ENCODE measurements around the gene PLA2G4B. TPM values are rescaled to one million over a fixed set of nuclear protein-coding genes. Genes with fewer than 3 reads are reported as not detected.

PLA2G4B gene
- total and polyA plus RNA-seq, 2 donors: 1.9 to 45.4 TPM

- DNase-seq (ENCODE audit: low read depth in 6 of 9, low spot score in 9 of 9): no peak
- peaks cover 6 to 34% of the 10 kb centered on the region in 2 donors for H3K27me3 ChIP-seq (ENCODE audit: control insufficient read depth in 2 of 2, insufficient read depth in 1 of 2, low read length in 1 of 2)
Observed at GRCh38 chr15:41883484-41883825, 44.8 kb downstream of the PLA2G4B start.

GRCh38 chr15:41884458-41884857 lies 45.8 kb downstream of the PLA2G4B start:
- no peaks in the 10 kb centered on the region for H3K36me3 ChIP-seq (ENCODE audit: control insufficient read depth in 2 of 2, insufficient read depth in 2 of 2, low read length in 1 of 2)
- H3K27ac ChIP-seq (ENCODE audit: low read depth in 1 of 2, low read length in 1 of 2): no peak overlapping the region
- H3K9me3 ChIP-seq (ENCODE audit: control insufficient read depth in 2 of 2, insufficient read depth in 1 of 2, low read length in 1 of 2): peaks cover 0 to 8% of the 10 kb centered on the region in 2 donors
- H3K27me3 ChIP-seq (ENCODE audit: control insufficient read depth in 2 of 2, insufficient read depth in 1 of 2, low read length in 1 of 2): peaks cover 6 to 33% of the 10 kb centered on the region in 2 donors
- no peak overlapping the region for H3K4me3 ChIP-seq (ENCODE audit: low read length in 2 of 2)
- peaks cover 3 to 15% of the 10 kb centered on the region in 2 donors for H3K4me1 ChIP-seq (ENCODE audit: control insufficient read depth in 2 of 2, insufficient read depth in 2 of 2, low read length in 2 of 2)
- DNase-seq (ENCODE audit: low read depth in 6 of 9, low spot score in 9 of 9): no peak
- 95% methylated on average over 7 of the region's 7 CpGs for WGBS

More at GRCh38 chr15:41883484-41883825, 44.8 kb downstream of the PLA2G4B start:
- Histone ChIP-seq H3K4me1 (ENCODE audit: control insufficient read depth in 2 of 2, insufficient read depth in 2 of 2, low read length in 2 of 2) (peaks cover 3 to 15% of the 10 kb centered on the region in 2 donors), H3K9me3 (ENCODE audit: control insufficient read depth in 2 of 2, insufficient read depth in 1 of 2, low read length in 1 of 2) (peaks cover 0 to 8% of the 10 kb centered on the region in 2 donors), H3K4me3 (ENCODE audit: low read length in 2 of 2) (no peak overlapping the region), H3K36me3 (ENCODE audit: control insufficient read depth in 2 of 2, insufficient read depth in 2 of 2, low read length in 1 of 2) (no peaks in the 10 kb centered on the region), H3K27ac (ENCODE audit: low read depth in 1 of 2, low read length in 1 of 2) (no peak overlapping the region)
- 87% methylated on average over 2 of the region's 2 CpGs for WGBS

GRCh38 chr15:41885321-41885720 lies 46.7 kb downstream of the PLA2G4B start:
- Histone ChIP-seq H3K36me3 (ENCODE audit: control insufficient read depth in 2 of 2, insufficient read depth in 2 of 2, low read length in 1 of 2) (no peaks in the 10 kb centered on the region), H3K9me3 (ENCODE audit: control insufficient read depth in 2 of 2, insufficient read depth in 1 of 2, low read length in 1 of 2) (peaks cover 0 to 8% of the 10 kb centered on the region in 2 donors), H3K27me3 (ENCODE audit: control insufficient read depth in 2 of 2, insufficient read depth in 1 of 2, low read length in 1 of 2) (peaks cover 6 to 29% of the 10 kb centered on the region in 2 donors), H3K27ac (ENCODE audit: low read depth in 1 of 2, low read length in 1 of 2) (no peak overlapping the region), H3K4me3 (ENCODE audit: low read length in 2 of 2) (no peak overlapping the region), H3K4me1 (ENCODE audit: control insufficient read depth in 2 of 2, insufficient read depth in 2 of 2, low read length in 2 of 2) (peaks cover 3 to 15% of the 10 kb centered on the region in 2 donors)
- DNase-seq (ENCODE audit: low read depth in 6 of 9, low spot score in 9 of 9): no peak

- peaks cover 0 to 8% of the 10 kb centered on the region in 2 donors for H3K9me3 ChIP-seq (ENCODE audit: control insufficient read depth in 2 of 2, insufficient read depth in 1 of 2, low read length in 1 of 2)
- 97% methylated on average over 14 of the region's 14 CpGs for WGBS
- no peak overlapping the region for H3K4me3 ChIP-seq (ENCODE audit: low read length in 2 of 2)
- H3K36me3 ChIP-seq (ENCODE audit: control insufficient read depth in 2 of 2, insufficient read depth in 2 of 2, low read length in 1 of 2): no peaks in the 10 kb centered on the region
- peaks cover 6 to 24% of the 10 kb centered on the region in 2 donors for H3K27me3 ChIP-seq (ENCODE audit: control insufficient read depth in 2 of 2, insufficient read depth in 1 of 2, low read length in 1 of 2)
- no peak overlapping the region for H3K27ac ChIP-seq (ENCODE audit: low read depth in 1 of 2, low read length in 1 of 2)
- H3K4me1 ChIP-seq (ENCODE audit: control insufficient read depth in 2 of 2, insufficient read depth in 2 of 2, low read length in 2 of 2): peaks cover 3 to 15% of the 10 kb centered on the region in 2 donors
- no peak for DNase-seq (ENCODE audit: low read depth in 6 of 9, low spot score in 9 of 9)
Observed at GRCh38 chr15:41885841-41886240, 47.2 kb downstream of the PLA2G4B start.

- WGBS: 95% methylated on average over 7 of the region's 7 CpGs
- Histone ChIP-seq H3K36me3 (ENCODE audit: control insufficient read depth in 2 of 2, insufficient read depth in 2 of 2, low read length in 1 of 2) (no peaks in the 10 kb centered on the region), H3K27ac (ENCODE audit: low read depth in 1 of 2, low read length in 1 of 2) (no peak overlapping the region)
Observed at GRCh38 chr15:41886741-41887140, 48.1 kb downstream of the PLA2G4B start.

GRCh38 chr15:41887161-41887560 lies 48.5 kb downstream of the PLA2G4B start:
- H3K4me3 ChIP-seq (ENCODE audit: low read length in 2 of 2): no peak overlapping the region
- peaks cover under 1 to 11% of the 10 kb centered on the region in 2 donors for H3K27me3 ChIP-seq (ENCODE audit: control insufficient read depth in 2 of 2, insufficient read depth in 1 of 2, low read length in 1 of 2)
- WGBS: 98% methylated on average over 10 of the region's 10 CpGs
- H3K4me1 ChIP-seq (ENCODE audit: control insufficient read depth in 2 of 2, insufficient read depth in 2 of 2, low read length in 2 of 2): peaks cover 3 to 15% of the 10 kb centered on the region in 2 donors
- H3K36me3 ChIP-seq (ENCODE audit: control insufficient read depth in 2 of 2, insufficient read depth in 2 of 2, low read length in 1 of 2): no peaks in the 10 kb centered on the region
- DNase-seq (ENCODE audit: low read depth in 6 of 9, low spot score in 9 of 9): no peak
- peaks cover 0 to 8% of the 10 kb centered on the region in 2 donors for H3K9me3 ChIP-seq (ENCODE audit: control insufficient read depth in 2 of 2, insufficient read depth in 1 of 2, low read length in 1 of 2)
- no peak overlapping the region for H3K27ac ChIP-seq (ENCODE audit: low read depth in 1 of 2, low read length in 1 of 2)

More at GRCh38 chr15:41886741-41887140, 48.1 kb downstream of the PLA2G4B start:
- no peak overlapping the region for H3K4me3 ChIP-seq (ENCODE audit: low read length in 2 of 2)
- H3K4me1 ChIP-seq (ENCODE audit: control insufficient read depth in 2 of 2, insufficient read depth in 2 of 2, low read length in 2 of 2): peaks cover 3 to 15% of the 10 kb centered on the region in 2 donors
- DNase-seq (ENCODE audit: low read depth in 6 of 9, low spot score in 9 of 9): no peak
- H3K27me3 ChIP-seq (ENCODE audit: control insufficient read depth in 2 of 2, insufficient read depth in 1 of 2, low read length in 1 of 2): peaks cover 5 to 15% of the 10 kb centered on the region in 2 donors
- H3K9me3 ChIP-seq (ENCODE audit: control insufficient read depth in 2 of 2, insufficient read depth in 1 of 2, low read length in 1 of 2): peaks cover 0 to 8% of the 10 kb centered on the region in 2 donors

- no peak for DNase-seq (ENCODE audit: low read depth in 6 of 9, low spot score in 9 of 9)
- no peak overlapping the region for H3K27ac ChIP-seq (ENCODE audit: low read depth in 1 of 2, low read length in 1 of 2)
- WGBS: 97% methylated on average over 9 of the region's 9 CpGs
Observed at GRCh38 chr15:41887893-41888292, 49.2 kb downstream of the PLA2G4B start.

GRCh38 chr15:41888662-41889253 lies 50.1 kb downstream of the PLA2G4B start:
- Histone ChIP-seq H3K27me3 (ENCODE audit: control insufficient read depth in 2 of 2, insufficient read depth in 1 of 2, low read length in 1 of 2) (no peaks in the 10 kb centered on the region), H3K27ac (ENCODE audit: low read depth in 1 of 2, low read length in 1 of 2) (no peak overlapping the region), H3K4me1 (ENCODE audit: control insufficient read depth in 2 of 2, insufficient read depth in 2 of 2, low read length in 2 of 2) (peaks cover 0 to 16% of the 10 kb centered on the region in 2 donors), H3K4me3 (ENCODE audit: low read length in 2 of 2) (no peak overlapping the region), H3K9me3 (ENCODE audit: control insufficient read depth in 2 of 2, insufficient read depth in 1 of 2, low read length in 1 of 2) (peaks cover 0 to 3% of the 10 kb centered on the region in 2 donors), H3K36me3 (ENCODE audit: control insufficient read depth in 2 of 2, insufficient read depth in 2 of 2, low read length in 1 of 2) (no peaks in the 10 kb centered on the region)
- 84% methylated on average over 7 of the region's 7 CpGs for WGBS
- no peak for DNase-seq (ENCODE audit: low read depth in 6 of 9, low spot score in 9 of 9)

More at GRCh38 chr15:41887893-41888292, 49.2 kb downstream of the PLA2G4B start:
- Histone ChIP-seq H3K27me3 (ENCODE audit: control insufficient read depth in 2 of 2, insufficient read depth in 1 of 2, low read length in 1 of 2) (peaks cover 0 to 3% of the 10 kb centered on the region in 2 donors), H3K36me3 (ENCODE audit: control insufficient read depth in 2 of 2, insufficient read depth in 2 of 2, low read length in 1 of 2) (no peaks in the 10 kb centered on the region), H3K4me1 (ENCODE audit: control insufficient read depth in 2 of 2, insufficient read depth in 2 of 2, low read length in 2 of 2) (peaks cover 3 to 15% of the 10 kb centered on the region in 2 donors), H3K9me3 (ENCODE audit: control insufficient read depth in 2 of 2, insufficient read depth in 1 of 2, low read length in 1 of 2) (peaks cover 0 to 3% of the 10 kb centered on the region in 2 donors), H3K4me3 (ENCODE audit: low read length in 2 of 2) (no peak overlapping the region)

- no peak overlapping the region for H3K4me3 ChIP-seq (ENCODE audit: low read length in 2 of 2)
- H3K27me3 ChIP-seq (ENCODE audit: control insufficient read depth in 2 of 2, insufficient read depth in 1 of 2, low read length in 1 of 2): no peaks in the 10 kb centered on the region
- WGBS: 96% methylated on average over 6 of the region's 6 CpGs
- peaks cover 0 to 30% of the 10 kb centered on the region in 2 donors for H3K4me1 ChIP-seq (ENCODE audit: control insufficient read depth in 2 of 2, insufficient read depth in 2 of 2, low read length in 2 of 2)
- peaks cover 0 to 3% of the 10 kb centered on the region in 2 donors for H3K9me3 ChIP-seq (ENCODE audit: control insufficient read depth in 2 of 2, insufficient read depth in 1 of 2, low read length in 1 of 2)
- H3K36me3 ChIP-seq (ENCODE audit: control insufficient read depth in 2 of 2, insufficient read depth in 2 of 2, low read length in 1 of 2): no peaks in the 10 kb centered on the region
- H3K27ac ChIP-seq (ENCODE audit: low read depth in 1 of 2, low read length in 1 of 2): no peak overlapping the region
- DNase-seq (ENCODE audit: low read depth in 6 of 9, low spot score in 9 of 9): no peak
Observed at GRCh38 chr15:41890050-41890690, 51.5 kb downstream of the PLA2G4B start.

Measured in thymus (tissue), 11 donors.